CD4-positive, alpha-beta T cell treated with Interleukin-15 for 1 hour (primary cell): ENCODE measurements around the gene SNX17.
"Not testable (repeated sequence)": the region's sequence is repeated elsewhere in the genome, so short reads cannot be mapped to it uniquely, and the experiment has no call there.

Source experiments
- DNase-seq: peaks from one replicate; pipeline ENCODE4 v3.0.0-alpha.2; 2020

The SNX17 gene, protein sequence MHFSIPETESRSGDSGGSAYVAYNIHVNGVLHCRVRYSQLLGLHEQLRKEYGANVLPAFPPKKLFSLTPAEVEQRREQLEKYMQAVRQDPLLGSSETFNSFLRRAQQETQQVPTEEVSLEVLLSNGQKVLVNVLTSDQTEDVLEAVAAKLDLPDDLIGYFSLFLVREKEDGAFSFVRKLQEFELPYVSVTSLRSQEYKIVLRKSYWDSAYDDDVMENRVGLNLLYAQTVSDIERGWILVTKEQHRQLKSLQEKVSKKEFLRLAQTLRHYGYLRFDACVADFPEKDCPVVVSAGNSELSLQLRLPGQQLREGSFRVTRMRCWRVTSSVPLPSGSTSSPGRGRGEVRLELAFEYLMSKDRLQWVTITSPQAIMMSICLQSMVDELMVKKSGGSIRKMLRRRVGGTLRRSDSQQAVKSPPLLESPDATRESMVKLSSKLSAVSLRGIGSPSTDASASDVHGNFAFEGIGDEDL

DNA sequence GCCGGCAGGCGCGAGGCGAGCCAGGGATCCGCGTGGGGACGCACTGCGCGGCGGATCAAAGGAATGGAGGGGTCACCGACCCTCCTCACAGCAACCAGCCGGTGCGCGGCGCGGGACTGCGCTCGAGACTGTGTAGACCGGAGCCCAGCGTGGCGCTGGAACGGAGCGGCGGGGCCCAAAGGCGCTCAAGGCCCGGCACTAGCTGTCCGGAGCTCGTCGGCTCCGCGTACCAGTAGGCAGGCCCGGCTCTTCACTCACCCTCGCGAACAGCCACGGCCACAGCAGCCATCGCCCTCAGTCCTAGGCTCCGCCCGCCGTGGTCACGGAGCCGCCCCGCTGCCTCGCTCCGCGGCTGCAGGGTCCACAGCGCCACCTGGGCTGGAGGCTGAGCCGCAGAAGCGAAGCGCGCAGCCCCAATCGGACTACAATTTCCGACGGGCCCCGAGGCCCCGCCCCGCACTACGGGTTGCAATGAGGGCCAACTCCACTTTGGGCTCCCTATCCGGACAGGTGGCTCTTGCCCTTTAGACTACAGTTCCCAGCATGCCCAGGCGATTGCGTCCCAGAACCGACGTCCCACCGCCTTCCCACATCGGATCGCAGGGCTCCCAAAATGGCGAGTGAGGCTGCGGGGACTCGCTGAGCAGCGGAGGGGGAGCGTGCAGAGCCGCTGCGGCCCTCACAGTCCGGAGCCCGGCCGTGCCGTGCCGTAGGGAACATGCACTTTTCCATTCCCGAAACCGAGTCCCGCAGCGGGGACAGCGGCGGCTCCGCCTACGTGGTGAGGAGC is at the start of gene SNX17, which contains the start of gene EIF2B4:
Gene SNX17, plus strand, starts transcription at position 591 of the 790 bp plus-strand sequence. Its CDS starts 128 bp downstream, at position 719.
Gene EIF2B4, minus strand, starts transcription at position 313 of the 790 bp plus-strand sequence. Its CDS starts 24 bp downstream, at position 289.
- DNase-seq = peak; percentile 99

DNA sequence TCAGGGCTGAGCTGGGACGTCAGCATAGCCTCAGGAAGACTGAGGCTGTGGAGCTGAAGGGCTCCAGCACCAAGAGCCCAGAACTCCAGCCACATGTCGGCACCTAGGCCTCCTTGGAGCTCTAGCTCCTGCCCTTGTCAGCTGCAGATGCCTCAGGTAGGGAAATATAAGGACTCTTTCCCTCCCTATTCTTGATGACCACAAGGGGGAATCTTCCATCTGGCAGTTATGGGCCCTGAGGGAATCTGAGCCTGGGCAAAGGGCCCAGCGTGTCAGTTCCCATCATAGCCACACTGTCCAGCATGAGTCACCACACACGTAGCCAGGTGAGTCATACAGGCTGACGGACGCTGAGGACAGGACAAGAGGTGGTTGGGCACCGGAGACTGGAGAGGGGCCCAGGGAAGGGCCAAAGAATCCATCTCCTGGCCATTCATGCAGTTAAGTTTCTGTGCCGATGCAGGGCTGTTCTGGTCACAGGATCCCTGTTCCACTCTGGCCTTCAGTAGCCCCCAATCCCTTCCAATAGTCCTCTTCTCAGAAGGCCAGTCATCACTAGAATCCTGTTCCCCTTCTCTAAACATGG is 49.4 kb upstream of the SNX17 start:
- DNase-seq = no peak

DNA sequence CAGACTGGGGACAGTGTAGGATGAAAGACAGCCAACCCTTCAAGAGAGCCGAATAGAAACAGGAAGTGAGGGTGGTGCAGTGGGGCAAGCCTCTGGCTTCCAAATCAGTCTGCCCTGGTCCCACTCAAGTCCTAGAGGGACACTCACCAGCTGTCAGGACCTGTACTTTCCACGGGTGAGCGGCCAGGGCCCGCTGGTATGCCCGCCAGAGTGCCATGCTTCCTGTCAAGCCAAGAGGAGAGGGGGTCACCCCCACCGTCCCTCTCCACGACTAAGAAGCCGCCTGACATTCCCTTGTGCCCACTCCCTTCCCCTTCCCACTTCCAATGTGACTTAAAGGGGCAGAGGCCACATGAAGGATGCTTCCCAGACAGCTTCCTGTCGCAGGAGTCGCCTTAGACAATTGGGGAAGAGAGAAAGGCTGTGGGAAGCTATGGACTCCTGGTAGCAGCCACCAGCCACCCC is 48.1 kb upstream of the SNX17 start:
- DNase-seq = no peak

DNA sequence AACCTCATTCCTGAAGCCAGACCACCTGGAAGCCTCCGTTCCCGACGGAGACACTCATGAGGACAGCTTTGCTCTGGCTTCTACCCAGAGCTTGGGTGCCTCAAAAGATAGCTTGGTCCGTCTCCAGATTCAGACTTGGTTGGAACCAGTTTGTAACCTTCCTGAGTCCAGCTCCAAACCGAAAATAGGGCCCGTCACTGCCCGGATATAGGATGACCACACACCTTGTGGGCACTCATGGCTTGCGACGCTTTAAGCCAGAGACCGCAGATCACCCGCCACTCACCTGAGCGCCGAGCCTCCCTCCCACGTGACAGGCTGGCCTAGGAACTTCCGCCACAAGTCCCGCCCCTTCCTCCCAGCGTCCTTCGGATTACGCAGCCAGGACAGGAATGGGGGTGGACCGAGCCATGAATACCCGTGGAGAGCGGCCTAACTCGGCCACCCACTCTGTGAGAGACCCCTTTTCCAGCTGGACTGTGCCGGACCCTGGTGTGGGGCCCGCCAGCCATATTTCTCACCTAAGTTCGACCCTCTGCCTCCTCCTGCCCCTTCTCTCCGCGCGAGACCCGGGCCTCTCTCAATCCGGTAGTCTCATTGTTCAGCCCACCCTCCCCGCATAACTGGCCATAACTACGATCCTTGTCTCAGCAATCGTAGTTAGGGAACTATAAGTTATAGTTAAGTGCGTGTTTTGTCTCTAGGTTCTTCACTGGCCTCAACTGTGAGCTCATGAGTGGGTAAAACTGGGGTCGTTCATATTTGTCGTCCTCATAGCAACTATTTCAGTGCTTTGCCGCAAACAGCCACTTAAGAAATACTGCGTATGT is 47.4 kb upstream of the SNX17 start, which contains the start of gene MPV17:
Gene MPV17, minus strand, starts transcription at position 332 of the 830 bp plus-strand sequence. CDS start 580 bp downstream, outside the sequence.
- peak; percentile 86 for DNase-seq

DNA sequence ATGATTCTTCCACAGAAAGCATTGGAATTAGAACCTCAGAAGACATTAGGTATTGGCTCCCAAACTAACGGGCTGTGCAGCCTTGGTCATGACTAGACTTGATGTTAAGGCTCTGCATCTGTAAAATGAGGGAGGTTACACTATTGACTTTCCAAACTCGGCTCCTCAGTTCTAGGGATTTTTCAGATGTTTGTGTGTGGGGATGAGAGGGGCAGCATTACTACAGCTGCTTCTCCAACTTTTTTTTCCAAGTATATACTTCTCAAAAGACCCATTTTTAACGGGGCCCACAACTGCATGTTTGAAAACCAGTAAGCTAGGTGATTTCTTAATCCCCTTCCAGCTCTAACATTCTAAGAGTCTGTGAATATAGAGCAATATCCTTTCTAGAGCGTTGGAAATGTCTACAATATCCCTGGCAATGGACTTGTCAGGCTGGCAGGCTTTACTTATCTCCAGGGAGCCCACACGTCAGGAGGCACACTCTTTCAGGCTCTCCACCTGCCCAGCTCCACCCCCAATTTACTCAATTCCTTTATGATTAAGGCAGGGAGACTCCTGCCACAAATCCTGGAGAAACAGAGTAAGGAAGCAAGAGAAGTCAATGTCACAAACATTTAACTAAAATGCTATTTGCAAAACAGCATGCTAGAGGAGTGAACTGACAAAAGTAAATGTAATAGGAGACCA is 46.7 kb upstream of the SNX17 start:
- DNase-seq = no peak

DNA sequence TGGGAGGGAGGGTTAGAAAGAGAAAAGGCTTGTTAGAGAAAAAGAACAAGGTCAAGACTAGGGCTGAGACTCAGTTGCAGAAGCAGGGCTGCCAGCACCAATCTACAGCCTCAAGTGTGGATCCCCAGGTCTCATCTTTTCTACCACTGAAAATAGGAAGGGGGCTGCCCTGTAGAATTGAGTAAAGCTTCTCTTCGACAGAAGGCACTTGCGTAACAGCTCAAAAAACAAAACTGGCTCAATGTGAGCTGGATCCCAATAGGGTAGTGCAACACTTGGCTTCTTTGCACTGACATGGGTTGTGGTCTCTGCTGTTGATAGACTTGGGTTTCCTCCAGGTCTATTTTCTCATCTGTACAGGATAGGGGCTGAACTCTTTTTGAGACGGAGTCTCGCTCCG is 45.7 kb upstream of the SNX17 start:
- DNase-seq = no peak

DNA sequence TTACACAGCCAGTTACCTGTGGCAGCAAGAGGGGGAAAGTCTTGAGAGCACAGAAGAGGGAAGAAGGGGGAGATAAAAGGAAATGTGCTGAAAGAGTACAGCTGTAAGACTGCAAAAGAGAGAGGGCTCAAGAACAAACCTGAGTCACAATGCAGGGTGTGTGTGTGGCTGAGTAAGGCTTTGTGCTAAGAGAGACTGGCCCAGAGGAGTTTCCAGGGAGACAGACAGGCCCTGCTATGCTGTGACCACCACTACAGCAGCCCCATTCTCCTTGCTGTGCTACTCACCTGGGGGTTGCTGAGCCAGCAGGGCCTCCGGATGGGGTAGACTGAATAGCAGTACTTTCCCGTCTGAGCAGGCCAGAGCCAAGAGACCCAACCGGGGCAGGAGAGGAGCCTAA is 35.1 kb upstream of the SNX17 start:
- DNase-seq = no peak

DNA sequence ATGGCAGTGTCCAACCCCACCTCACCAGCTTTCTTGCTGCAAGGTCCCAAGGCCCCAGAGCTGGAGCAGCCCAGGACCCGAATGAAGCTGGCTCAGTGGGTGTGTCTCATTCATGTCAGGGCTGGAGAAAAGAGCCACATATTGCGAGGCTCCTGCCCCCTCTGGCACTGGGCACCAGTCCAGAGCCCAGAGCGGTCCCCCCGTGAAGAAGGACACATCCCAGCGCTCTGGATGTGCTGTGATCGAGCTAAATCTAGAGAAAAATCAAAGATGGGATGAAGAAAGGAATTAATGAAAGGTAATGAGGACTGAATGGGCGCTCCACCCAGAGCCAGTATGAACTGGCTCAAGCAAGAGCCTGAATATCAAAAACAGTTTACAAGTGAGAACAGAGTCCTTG is 34.2 kb upstream of the SNX17 start:
- no peak for DNase-seq

DNA sequence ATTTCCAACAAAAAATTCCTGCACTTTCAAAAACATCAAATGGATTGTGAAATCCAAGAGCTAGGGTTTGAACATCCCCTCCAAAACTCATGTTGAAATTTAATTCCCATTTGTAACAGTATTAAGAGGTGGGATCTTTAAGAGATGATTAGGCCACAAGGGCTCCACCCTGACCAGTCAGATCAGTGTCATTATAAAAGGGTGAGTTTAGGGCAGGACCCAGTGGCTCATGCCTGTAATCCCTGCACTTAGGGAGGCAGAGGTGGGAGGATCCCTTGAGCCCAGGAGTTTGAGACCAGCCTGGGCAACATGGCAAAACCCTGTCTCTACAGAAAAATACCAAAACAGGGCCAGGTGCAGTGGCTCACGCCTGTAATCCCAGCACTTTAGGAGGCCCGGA is 22.8 kb upstream of the SNX17 start:
- no peak for DNase-seq

DNA sequence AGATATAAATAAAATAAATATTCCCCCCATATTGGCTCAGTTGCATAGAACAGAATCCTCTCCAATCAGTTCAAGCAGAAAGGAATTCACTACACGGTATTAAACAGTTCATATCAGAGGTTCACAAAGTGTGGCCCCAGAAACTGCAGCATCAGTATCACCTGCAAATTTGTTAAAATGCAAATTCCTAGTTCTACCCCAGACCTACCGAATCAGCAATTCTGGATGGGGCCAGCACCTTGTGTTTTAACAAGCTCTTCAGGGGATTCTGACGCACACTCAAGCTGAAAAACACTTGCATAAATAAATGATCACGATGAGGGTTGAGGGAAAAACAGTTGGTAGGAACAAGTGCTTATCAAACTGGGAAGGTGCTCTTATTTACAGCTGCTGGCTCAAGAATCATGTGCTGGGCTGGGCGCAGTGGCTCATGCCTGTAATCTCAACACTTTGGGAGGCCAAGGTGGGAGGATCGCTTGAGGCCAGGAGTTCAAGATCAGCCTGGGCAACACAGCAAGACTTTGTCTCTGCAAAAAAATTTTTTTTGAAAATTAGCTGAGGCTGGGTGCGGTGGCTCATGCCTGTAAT is 20.2 kb upstream of the SNX17 start:
- DNase-seq = no peak

DNA sequence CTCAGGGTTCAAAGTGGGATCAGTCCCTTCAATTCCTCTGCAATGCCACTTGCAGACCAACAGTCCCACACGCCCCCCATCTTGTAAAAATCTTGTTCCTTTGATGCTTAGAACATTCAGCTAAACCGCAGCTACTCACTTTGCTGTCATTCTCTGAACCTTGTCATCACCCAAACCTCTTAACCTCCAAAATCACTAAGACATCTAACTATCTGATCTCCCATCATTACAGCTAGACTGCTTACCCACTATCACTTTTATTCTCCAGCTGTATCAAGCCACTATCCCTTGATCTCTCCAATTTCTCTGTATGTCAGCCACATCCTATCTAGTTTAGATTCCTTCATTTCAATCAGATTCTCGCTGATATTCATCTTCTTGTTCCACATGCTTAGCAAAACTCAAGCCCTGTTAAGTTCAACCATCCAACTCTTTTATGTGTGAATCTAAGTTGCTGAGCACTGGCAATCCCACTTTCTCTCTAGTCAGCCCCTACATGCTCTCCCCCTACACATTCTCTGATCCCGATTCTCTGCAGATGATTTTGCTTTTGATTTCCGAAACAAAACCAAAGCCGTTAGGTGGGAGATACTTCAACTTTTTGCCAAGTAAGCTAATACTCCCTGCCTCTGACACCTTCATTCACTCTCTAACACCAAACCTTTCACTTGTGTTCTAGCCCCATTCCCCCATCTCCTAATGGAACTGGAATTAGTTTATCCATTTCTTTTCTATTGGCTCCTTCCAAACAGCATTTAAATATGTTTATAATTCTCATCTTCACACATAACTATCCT is 18.4 kb upstream of the SNX17 start:
- no peak for DNase-seq

DNA sequence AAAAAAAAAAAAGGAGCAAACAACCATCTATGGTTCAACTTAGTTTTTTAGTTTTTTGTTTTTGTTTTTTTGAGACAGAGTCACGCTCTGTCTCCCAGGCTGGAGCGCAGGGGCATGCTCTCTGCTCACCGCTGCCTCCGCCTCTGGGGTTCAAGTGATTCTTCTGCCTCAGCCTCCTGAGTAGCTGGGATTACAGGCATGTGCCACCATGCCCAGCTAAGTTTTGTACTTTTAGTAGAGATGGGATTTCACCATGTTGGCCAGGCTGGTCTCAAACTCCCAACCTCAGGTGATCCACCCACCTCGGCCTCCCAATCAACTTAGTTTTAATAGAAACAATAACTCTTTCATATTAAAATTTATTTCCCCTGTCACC is 17.0 kb upstream of the SNX17 start:
- not testable (repeated sequence) for DNase-seq

DNA sequence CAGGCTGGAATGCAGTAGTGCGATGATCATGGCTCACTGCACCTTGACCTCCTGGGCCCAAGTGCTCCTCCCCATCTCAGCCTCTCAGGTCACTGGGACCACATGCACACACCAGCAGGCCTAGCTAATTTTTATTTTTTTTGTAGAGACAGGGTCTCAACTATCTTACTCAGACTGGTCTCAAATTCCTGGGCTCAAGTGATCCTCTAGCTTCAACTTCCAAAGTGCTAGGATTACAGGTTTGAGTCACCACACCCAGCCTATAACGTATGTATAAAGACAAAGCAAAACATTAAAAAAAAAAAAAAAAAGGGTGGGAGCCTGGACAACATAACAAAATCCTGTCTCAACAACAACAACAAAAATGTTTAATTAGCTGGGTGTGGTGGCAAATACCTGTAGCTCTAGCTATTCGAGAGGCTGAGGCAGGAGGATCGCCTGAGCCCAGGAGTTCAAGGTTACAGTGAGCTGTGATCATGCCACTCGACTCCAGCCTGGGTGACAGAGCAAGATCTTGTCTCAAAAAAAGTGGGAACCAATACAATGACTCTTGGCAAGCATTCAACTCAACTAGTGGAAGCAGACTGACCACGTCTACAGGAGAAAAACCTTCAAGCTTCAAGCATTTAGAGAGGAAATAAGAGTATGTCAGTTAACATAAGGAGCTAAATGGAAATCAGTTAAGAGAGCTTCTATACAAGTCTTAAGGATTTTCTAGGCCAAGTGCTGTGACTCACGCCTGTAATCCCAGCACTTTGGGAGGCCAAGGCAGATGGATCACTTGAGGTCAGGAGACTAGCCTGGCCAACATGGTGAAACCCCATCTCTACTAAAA is 16.4 kb upstream of the SNX17 start:
- no peak for DNase-seq

DNA sequence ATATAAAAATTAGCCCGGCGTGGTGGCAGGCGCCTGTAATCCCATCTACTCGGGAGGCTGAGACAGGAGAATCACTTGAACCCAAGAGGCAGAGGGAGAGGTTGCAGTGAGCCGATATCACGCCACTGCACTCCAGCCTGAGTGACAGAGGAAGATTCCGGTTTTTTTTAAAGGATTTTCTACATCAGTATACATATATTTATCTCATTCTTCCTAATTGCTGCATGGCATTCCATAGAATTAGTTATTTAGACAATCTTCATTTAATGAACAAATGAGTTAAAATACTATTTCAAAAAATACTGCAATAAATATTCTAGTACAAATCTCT is 15.9 kb upstream of the SNX17 start:
- DNase-seq = no peak

DNA sequence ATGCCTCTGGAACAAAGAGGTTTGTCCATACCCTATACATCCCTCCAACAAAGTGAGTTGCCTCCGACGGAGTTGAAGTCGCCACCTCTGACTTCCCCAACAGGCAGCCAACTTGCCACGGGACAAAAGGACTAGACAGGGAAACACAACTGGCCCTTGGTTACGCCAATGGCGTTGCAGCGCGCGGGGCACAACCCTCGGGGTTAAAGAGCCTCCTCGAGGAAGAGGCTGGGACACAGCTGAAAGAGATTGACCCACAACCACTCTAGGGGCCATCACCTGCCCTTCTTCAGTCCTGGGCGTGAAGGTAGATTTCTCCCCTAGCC is 14.4 kb upstream of the SNX17 start:
- DNase-seq = peak; percentile 53

DNA sequence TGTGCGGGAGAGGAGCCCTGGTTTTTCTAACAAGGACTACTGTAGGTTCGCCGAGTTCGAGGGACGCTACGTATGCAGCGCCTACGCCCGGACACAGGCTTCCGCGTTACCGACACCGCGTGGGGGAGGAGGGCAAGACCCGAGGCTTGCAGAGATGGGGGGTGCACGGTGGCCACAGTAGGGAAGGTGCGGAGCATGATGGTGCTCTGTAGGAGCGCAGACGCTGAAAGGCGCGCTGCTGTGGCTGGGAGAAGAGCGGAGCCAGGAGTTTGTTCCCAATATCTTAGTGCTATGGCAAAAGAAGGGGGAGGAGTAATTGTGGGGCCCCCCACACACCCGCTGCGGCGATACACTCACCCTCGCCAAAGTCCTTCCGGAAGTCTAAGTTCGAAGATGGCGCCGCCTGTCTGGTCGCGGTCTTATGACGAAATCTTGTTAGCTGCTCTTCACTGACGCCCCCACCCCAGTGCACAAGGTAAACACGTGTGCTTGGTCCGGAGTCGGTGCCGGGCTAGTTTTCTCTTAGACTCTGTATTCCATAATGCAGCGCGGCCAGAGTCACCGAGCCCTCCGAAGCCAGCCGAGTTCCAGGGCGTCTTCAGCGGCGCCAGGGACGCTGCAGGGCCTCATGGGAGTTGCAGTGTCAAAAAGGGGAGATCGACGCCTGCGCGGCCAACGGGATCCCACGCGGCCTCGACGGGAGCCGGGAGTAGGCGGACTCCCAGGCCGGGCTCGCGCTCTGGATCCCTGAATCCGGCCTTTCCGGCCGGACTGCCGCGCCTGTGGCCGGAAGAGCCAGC is 13.8 kb upstream of the SNX17 start, which contains the start of gene GTF3C2:
Gene GTF3C2, minus strand, starts transcription at position 383 of the 800 bp plus-strand sequence. CDS start 13,210 bp downstream, outside the sequence.
- peak; percentile 93 for DNase-seq

DNA sequence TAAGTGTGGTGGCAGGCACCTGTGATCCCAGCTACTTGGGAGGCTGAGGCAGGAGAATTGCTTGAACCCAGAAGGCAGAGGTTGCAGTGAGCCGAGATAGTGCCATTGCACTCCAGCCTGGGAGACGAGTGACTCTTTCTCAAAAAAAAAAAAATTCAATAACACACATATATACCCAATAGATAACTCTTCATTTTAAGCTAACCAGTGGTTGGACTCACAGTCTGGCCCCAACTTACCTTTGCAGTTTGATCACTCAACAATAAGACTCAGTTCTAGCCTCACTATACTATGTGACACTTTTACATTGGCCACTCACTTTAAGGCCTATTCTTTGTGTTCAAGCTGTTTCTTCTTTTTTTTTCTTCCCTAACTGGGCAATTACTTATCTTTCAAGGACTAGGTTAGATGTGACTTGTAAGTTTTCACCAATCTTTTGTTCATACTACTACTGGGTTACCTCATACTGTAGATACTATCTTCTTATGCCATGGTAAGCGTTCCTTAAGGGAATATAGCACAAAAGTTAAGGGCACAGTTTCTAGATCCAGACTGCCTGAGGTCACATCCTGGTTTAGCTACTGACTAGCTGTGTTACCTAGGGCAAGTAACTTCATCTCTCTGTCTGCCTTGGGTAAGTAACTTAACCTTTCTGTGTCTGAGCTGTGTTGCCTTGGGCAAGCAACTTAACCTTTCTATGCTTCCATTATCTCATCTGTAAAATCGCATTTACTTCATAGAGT is 7.6 kb upstream of the SNX17 start:
- no peak for DNase-seq

DNA sequence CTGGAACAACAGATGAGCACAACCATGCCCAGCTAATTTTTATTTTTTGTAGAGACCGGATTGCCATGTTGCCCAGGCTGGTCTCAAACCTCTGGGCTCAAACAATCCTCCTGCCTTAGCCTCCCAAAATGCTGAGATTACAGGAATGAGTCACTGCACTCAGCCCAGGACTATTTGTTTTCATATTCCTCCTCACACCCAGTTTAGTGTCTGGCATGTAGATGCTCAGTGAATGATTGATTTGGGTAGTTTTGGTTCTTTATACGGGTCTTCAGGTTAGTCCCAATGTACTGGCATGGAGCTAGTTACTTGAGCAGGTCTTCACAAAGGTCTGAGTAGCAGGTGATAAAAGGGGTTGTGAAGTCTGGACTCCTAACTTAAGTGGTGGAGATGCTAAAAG is 6.5 kb upstream of the SNX17 start:
- DNase-seq = no peak
